Measurements from ENCODE around the gene BEX1. TPM values are rescaled to one million over a fixed set of nuclear protein-coding genes. Genes with fewer than 3 reads are reported as not detected.

Gene BEX1
- not detected for polyA plus RNA-seq (2012; ENCODE audit: insufficient read length, low read depth)

- TF ChIP-seq FOXP2 (optimal IDR thresholded peaks at IDR 0.05; ENCODE audit: borderline replicate concordance, extremely low read depth, extremely low read length, insufficient read depth) (no peak), POLR2AphosphoS5 (IDR thresholded peaks at IDR 0.05; ENCODE audit: low read depth, low read length) (no peak), REST (IDR thresholded peaks at IDR 0.05; ENCODE audit: insufficient read depth in 1 of 2, low read depth in 2 of 2, low read length in 2 of 2) (no peak), TAF1 (IDR thresholded peaks at IDR 0.05; ENCODE audit: borderline replicate concordance, insufficient read depth, low read length) (no peak), SIN3A (IDR thresholded peaks at IDR 0.05; ENCODE audit: borderline replicate concordance, insufficient read depth, low read length) (no peak)
These were observed at the start of gene BEX1 for GRCh38 chrX:103063918-103064434. TSS of gene BEX1 (minus strand) at chrX:103064171. CDS start at chrX:103063274, 897 bp downstream.

- TF ChIP-seq REST (IDR thresholded peaks at IDR 0.05; ENCODE audit: insufficient read depth in 1 of 2, low read depth in 2 of 2, low read length in 2 of 2) (no peak), TAF1 (IDR thresholded peaks at IDR 0.05; ENCODE audit: borderline replicate concordance, insufficient read depth, low read length) (no peak)
These were observed 43.9 kb upstream of the BEX1 start for GRCh38 chrX:103107836-103108235.

- TF ChIP-seq POLR2AphosphoS5 (IDR thresholded peaks at IDR 0.05; ENCODE audit: low read depth, low read length) (no peak), FOXP2 (optimal IDR thresholded peaks at IDR 0.05; ENCODE audit: borderline replicate concordance, extremely low read depth, extremely low read length, insufficient read depth) (no peak), REST (IDR thresholded peaks at IDR 0.05; ENCODE audit: insufficient read depth in 1 of 2, low read depth in 2 of 2, low read length in 2 of 2) (no peak), SIN3A (IDR thresholded peaks at IDR 0.05; ENCODE audit: borderline replicate concordance, insufficient read depth, low read length) (no peak), TAF1 (IDR thresholded peaks at IDR 0.05; ENCODE audit: borderline replicate concordance, insufficient read depth, low read length) (no peak)
These were observed 37.5 kb upstream of the BEX1 start for GRCh38 chrX:103101299-103102042.

- TF ChIP-seq FOXP2 (optimal IDR thresholded peaks at IDR 0.05; ENCODE audit: borderline replicate concordance, extremely low read depth, extremely low read length, insufficient read depth): no peak
These were observed 36.5 kb upstream of the BEX1 start for GRCh38 chrX:103100484-103100883.

GRCh38 chrX:103099691-103100090, 35.7 kb upstream of the BEX1 start:
- TF ChIP-seq POLR2AphosphoS5 (IDR thresholded peaks at IDR 0.05; ENCODE audit: low read depth, low read length) (no peak), REST (IDR thresholded peaks at IDR 0.05; ENCODE audit: insufficient read depth in 1 of 2, low read depth in 2 of 2, low read length in 2 of 2) (no peak), TAF1 (IDR thresholded peaks at IDR 0.05; ENCODE audit: borderline replicate concordance, insufficient read depth, low read length) (no peak), FOXP2 (optimal IDR thresholded peaks at IDR 0.05; ENCODE audit: borderline replicate concordance, extremely low read depth, extremely low read length, insufficient read depth) (no peak), SIN3A (IDR thresholded peaks at IDR 0.05; ENCODE audit: borderline replicate concordance, insufficient read depth, low read length) (no peak)

Data from PFSK-1 (cell line).